Loucy (cell line): ENCODE results near the gene ZCCHC24.

Source experiments
- H2AFZ ChIP-seq: fragments of 200-600 bp; sonication (generic); 2 replicates; pipeline ENCODE4 v1.6.0; 2016; ENCODE audit warnings: antibody characterized with exemption, mild to moderate bottlenecking, low read length, moderate library complexity
- H3F3A ChIP-seq: fragments of 200-600 bp; 2 replicates; pipeline ENCODE4 v1.6.0; 2016; ENCODE audit warnings: antibody characterized with exemption, low read depth, mild to moderate bottlenecking
- H3K27me3 ChIP-seq: fragments of 200-600 bp; sonication (generic); 2 replicates; pipeline ENCODE4 v1.6.1; 2014; ENCODE audit warnings: low read length, mild to moderate bottlenecking; ENCODE audit not compliant: insufficient read depth, poor library complexity, severe bottlenecking
- H3K36me3 ChIP-seq: fragments of 200-600 bp; sonication (generic); 2 replicates; pipeline ENCODE4 v1.6.1; 2016; ENCODE audit warnings: low read length; ENCODE audit not compliant: insufficient read depth
- H3K4me1 ChIP-seq: fragments of 200-600 bp; sonication (generic); 2 replicates; pipeline ENCODE4 v1.5.1; 2014; ENCODE audit warnings: low read length, mild to moderate bottlenecking; ENCODE audit not compliant: insufficient read depth, poor library complexity, severe bottlenecking
- H3K4me2 ChIP-seq: fragments of 200-600 bp; sonication (generic); 2 replicates; pipeline ENCODE4 v1.6.0; 2014; ENCODE audit warnings: antibody characterized with exemption, low read length, low read depth, mild to moderate bottlenecking; ENCODE audit not compliant: poor library complexity, severe bottlenecking
- H3K4me3 ChIP-seq: fragments of 200-600 bp; sonication (generic); 2 replicates; pipeline ENCODE4 v1.5.1; 2014; ENCODE audit warnings: low read length, mild to moderate bottlenecking, mixed read lengths; ENCODE audit not compliant: poor library complexity, severe bottlenecking
- H3K79me2 ChIP-seq: fragments of 200-600 bp; sonication (generic); 2 replicates; pipeline ENCODE4 v1.6.1; 2014; ENCODE audit warnings: low read length; ENCODE audit not compliant: insufficient read depth
- H3K9ac ChIP-seq: fragments of 200-600 bp; sonication (generic); 2 replicates; pipeline ENCODE4 v1.6.0; 2014; ENCODE audit warnings: mild to moderate bottlenecking, low read depth, low read length, moderate library complexity; ENCODE audit not compliant: poor library complexity, severe bottlenecking
- H3K9me2 ChIP-seq: fragments of 200-600 bp; sonication (generic); replicated peaks from 2 replicates; pipeline ENCODE4 v1.6.1; 2016; ENCODE audit warnings: low read depth, low read length, mixed read lengths
- H3K9me3 ChIP-seq: fragments of 200-600 bp; sonication (generic); 2 replicates; pipeline ENCODE4 v1.6.1; 2014; ENCODE audit warnings: mild to moderate bottlenecking, antibody characterized with exemption, low read length, low read depth; ENCODE audit not compliant: insufficient read depth
- H4K20me1 ChIP-seq: fragments of 200-600 bp; sonication (generic); 2 replicates; pipeline ENCODE4 v1.6.0; 2014; ENCODE audit warnings: antibody characterized with exemption, low read length, mild to moderate bottlenecking; ENCODE audit not compliant: insufficient read depth, poor library complexity, severe bottlenecking
- CTCF ChIP-seq: fragments of 200-600 bp; sonication (generic); conservative IDR thresholded peaks from 2 replicates; pipeline ENCODE4 v1.5.1; 2014; ENCODE audit warnings: mild to moderate bottlenecking, antibody characterized with exemption, low read length
- EZH2phosphoT487 ChIP-seq: fragments of 200-600 bp; IDR thresholded peaks from 2 replicates; pipeline ENCODE4 v1.6.1; 2018; ENCODE audit warnings: antibody characterized with exemption, mild to moderate bottlenecking, moderate library complexity, borderline replicate concordance

ZCCHC24 gene

GRCh38 chr10:79355420-79356017, 89.9 kb downstream of the ZCCHC24 start:
- peak overlapping the region; percentile 38 for H3K4me2 ChIP-seq
- no peak overlapping the region for H3K9ac ChIP-seq
- no peaks in the 10 kb centered on the region for H3K9me3 ChIP-seq
- peaks cover 56% of the 10 kb centered on the region for H3K36me3 ChIP-seq
- H3K79me2 ChIP-seq, result peaks cover 52% of the 10 kb centered on the region
- H3K27me3 ChIP-seq, result no peaks in the 10 kb centered on the region
- TF ChIP-seq CTCF (no peak), EZH2phosphoT487 (no peak)
- H3K4me3 ChIP-seq, result no peak overlapping the region
- H3K4me1 ChIP-seq, result peaks cover 10% of the 10 kb centered on the region
- peaks cover 54% of the 10 kb centered on the region for H4K20me1 ChIP-seq
- H3K9me2 ChIP-seq, result no peaks in the 10 kb centered on the region
- H3F3A ChIP-seq, result no peaks in the 10 kb centered on the region
- no peak overlapping the region for H2AFZ ChIP-seq

GRCh38 chr10:79354615-79355014, 90.8 kb downstream of the ZCCHC24 start:
- Histone ChIP-seq H3K27me3 (no peaks in the 10 kb centered on the region), H3K4me2 (peak overlapping the region; percentile 9), H3K79me2 (peaks cover 61% of the 10 kb centered on the region), H3K4me1 (peaks cover 19% of the 10 kb centered on the region), H2AFZ (no peak overlapping the region), H3K9me3 (no peaks in the 10 kb centered on the region), H3K4me3 (no peak overlapping the region), H3K36me3 (peaks cover 66% of the 10 kb centered on the region), H3F3A (no peaks in the 10 kb centered on the region), H4K20me1 (peaks cover 63% of the 10 kb centered on the region), H3K9ac (no peak overlapping the region), H3K9me2 (no peaks in the 10 kb centered on the region)
- TF ChIP-seq EZH2phosphoT487 (no peak), CTCF (no peak)

- no peaks in the 10 kb centered on the region for H3K9me2 ChIP-seq
- H3K9me3 ChIP-seq, result no peaks in the 10 kb centered on the region
- peaks cover 66% of the 10 kb centered on the region for H3K79me2 ChIP-seq
- peak overlapping the region; percentile 9 for H3K4me2 ChIP-seq
- peaks cover 67% of the 10 kb centered on the region for H4K20me1 ChIP-seq
- H3F3A ChIP-seq, result no peaks in the 10 kb centered on the region
- no peak for TF ChIP-seq CTCF
- no peaks in the 10 kb centered on the region for H3K27me3 ChIP-seq
- no peak overlapping the region for H3K9ac ChIP-seq
- no peak overlapping the region for H2AFZ ChIP-seq
- H3K36me3 ChIP-seq, result peaks cover 70% of the 10 kb centered on the region
- no peak overlapping the region for H3K4me3 ChIP-seq
- peaks cover 23% of the 10 kb centered on the region for H3K4me1 ChIP-seq
These were observed 91.3 kb downstream of the ZCCHC24 start for GRCh38 chr10:79354141-79354540.
